ENCODE data around the gene FDPS.
A peak's percentile ranks its signal among the peaks of the same experiment; 100 is the strongest.
"Not testable (repeated sequence)": the region's sequence is repeated elsewhere in the genome, so short reads cannot be mapped to it uniquely, and the experiment has no call there.

FDPS gene

DNA sequence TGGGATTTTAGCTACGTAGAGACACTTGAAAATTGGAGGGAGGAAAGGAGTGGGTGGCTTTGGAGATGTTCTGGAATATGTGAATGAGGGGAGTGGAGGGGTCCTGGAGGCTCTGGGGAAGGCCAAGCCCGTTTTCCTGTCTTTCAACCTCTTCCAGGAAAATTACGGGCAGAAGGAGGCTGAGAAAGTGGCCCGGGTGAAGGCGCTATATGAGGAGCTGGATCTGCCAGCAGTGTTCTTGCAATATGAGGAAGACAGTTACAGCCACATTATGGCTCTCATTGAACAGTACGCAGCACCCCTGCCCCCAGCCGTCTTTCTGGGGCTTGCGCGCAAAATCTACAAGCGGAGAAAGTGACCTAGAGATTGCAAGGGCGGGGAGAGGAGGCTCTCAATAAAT lies 11.6 kb downstream of the FDPS start:
- no peak for DNase-seq (ENCODE audit: low spot score)

GRCh38 chr1:155320661-155321617 lies 12.3 kb downstream of the FDPS start, which contains the start of gene RUSC1:
RUSC1 (plus strand) TSS chr1:155320894; CDS start chr1:155321774, 880 bp downstream.
- DNase-seq (ENCODE audit: low spot score): no peak

GRCh38 chr1:155321639-155322503 lies 13.2 kb downstream of the FDPS start:
- no peak for DNase-seq (ENCODE audit: low spot score)

DNA sequence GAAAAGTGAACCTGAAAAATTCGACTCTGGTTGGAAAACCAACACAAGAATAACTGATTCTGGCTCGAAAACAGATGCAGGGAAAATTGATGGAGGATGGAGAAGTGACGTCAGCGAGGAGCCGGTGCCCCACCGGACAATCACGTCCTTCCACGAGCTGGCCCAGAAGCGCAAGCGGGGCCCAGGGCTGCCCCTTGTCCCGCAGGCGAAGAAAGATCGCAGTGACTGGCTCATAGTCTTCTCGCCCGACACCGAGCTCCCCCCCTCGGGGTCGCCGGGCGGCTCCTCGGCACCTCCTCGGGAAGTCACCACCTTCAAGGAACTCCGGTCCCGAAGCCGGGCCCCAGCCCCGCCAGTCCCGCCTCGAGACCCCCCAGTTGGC lies 13.9 kb downstream of the FDPS start:
- DNase-seq (ENCODE audit: low spot score): peak; percentile 74

DNA sequence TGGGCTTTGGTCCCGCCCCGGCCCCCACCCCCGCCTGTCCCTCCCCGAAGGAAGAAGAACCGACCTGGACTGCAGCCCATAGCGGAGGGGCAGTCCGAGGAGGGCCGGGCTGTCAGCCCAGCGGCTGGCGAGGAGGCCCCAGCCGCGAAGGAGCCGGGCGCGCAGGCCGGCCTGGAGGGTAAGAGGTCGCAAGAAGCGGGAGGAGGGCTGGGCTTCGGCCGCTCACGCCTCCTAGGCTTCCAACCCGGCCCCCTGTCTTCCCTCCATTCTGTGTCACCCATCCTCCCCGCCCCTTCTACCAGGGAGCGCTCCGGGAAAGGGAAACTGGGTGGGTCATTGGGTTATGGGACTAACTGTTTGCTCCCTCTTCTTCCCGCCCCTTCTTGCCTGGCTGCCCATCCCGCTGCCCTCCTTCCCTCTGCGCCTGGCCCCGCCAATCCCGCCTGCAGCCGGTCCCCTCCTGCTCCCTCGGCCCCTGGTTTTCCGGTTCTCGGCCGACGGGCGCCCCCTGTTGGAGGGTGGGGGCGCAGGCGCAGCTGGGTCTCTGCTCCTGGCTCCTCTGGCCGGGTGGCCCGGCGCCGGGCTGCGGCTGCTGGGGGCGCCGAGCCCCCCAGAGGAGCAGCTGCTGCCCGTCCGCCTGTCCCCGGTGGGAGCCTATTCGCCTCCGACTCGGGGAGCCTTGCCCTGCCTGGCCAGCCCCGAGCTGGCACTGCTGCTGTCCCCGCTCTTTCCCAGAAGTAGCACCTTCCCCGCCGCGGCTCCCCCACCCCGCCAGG lies 14.5 kb downstream of the FDPS start:
- DNase-seq (ENCODE audit: low spot score): peak; percentile 96

GRCh38 chr1:155323729-155324036 lies 15.0 kb downstream of the FDPS start:
- peak; percentile 90 for DNase-seq (ENCODE audit: low spot score)

DNA sequence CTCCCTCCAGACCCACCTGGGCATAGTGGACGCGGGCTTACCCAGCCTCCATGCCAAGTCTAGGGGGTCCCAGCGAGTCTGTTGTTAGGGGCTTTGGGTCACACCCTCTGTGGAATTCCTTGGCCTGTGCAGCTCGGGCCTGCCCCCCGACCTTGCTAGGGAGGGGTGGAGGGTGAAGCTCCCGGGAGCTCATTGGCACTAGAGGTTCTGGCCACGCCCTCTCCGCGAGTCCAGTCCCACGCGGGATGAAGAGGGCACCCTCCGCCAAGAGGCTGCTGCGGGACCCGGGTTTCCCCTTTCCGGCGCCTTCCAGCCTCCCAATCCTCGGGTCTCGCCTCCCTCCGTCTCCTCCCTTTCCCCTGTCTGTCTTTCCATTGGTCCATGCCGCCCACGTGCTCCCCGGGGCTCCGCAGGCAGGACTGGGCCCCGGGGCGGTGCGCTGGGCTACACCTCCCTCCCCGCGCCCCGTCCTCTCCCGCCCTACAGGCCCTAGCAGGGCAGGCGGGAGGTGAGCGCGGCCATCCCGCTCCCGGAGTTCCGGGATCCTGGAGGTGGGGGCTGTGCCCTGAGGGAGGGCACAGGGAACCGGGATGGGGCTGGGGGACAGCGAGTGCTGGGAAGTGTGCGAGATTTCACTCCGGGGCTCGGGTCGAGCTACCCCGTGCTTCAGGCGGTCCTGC lies 15.5 kb downstream of the FDPS start:
- peak; percentile 98 for DNase-seq (ENCODE audit: low spot score)

- peak; percentile 84 for DNase-seq (ENCODE audit: low spot score)
Measured at GRCh38 chr1:155324717-155325602, 16.3 kb downstream of the FDPS start.

DNA sequence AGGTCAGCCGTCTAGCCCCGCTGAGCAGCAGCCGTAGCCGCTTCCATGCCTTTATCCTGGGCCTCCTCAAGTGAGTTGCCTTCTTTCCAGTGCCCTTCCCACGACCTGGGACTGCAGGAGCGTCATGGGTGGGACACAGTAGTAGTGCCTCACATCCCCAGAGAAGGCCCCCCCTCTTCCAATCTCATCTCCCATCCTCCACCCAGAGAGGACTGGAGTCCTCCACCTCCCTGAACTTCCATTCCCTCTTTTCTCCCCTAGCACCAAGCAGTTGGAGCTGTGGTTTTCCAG lies 16.9 kb downstream of the FDPS start:
- DNase-seq (ENCODE audit: low spot score): no peak

DNA sequence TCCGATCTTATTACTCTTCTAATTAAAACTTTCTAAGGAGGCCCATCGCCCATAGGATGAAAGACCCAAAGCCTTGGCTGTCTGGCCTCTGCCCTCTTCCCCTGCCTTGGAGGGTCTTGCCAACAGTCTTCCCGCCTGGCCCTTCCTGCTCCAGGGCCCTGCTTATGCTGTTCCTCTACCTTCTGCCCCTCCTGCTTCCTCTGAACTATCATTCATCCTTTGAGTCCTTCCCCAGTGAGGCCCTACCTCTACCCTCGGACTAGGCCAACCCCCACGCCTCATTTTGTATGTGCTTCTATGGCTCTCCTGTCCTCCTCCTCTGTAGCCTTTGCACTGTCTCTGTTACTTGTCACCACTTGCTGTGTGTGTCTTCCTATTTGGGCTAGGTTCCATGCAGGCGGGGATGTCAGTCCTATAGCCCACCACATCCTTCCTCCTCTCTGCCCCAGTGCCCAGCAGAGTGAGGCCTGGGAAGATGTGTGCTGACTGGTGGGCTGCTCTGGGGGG lies 17.4 kb downstream of the FDPS start:
- no peak for DNase-seq (ENCODE audit: low spot score)

GRCh38 chr1:155326631-155327037 lies 18.0 kb downstream of the FDPS start:
- DNase-seq (ENCODE audit: low spot score): no peak

- no peak for DNase-seq (ENCODE audit: low spot score)
Measured at GRCh38 chr1:155327981-155328380, 19.3 kb downstream of the FDPS start.

GRCh38 chr1:155328856-155329255 lies 20.2 kb downstream of the FDPS start:
- DNase-seq (ENCODE audit: low spot score): not testable (repeated sequence)

GRCh38 chr1:155329980-155330598 lies 21.4 kb downstream of the FDPS start:
- no peak for DNase-seq (ENCODE audit: low spot score)

GRCh38 chr1:155334962-155335361 lies 26.3 kb downstream of the FDPS start:
- no peak for DNase-seq (ENCODE audit: low spot score)

- DNase-seq (ENCODE audit: low spot score): no peak
Measured at GRCh38 chr1:155339515-155340097, 30.9 kb downstream of the FDPS start.

DNA sequence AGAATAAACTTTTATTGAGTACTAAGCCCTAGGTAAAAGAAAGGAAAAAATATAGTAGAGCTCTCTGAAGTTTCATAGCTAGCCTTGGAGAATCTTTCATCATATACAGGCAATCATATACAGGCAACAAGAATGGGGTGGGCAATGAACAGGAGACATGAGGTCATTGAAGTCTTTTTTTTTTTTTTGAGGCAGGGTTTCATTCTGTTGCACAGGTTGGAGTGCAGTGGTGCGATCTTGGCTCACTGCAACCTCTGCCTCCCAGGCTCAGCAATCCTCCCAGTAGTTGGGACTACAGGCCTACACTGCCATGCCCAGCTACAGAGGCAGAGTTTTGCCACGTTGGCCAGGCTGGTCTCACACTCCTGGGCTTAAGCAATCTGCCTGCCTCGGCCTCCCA lies 34.2 kb downstream of the FDPS start:
- no peak for DNase-seq (ENCODE audit: low spot score)

- no peak for DNase-seq (ENCODE audit: low spot score)
Measured at GRCh38 chr1:155352631-155353030, 44.0 kb downstream of the FDPS start.

DNA sequence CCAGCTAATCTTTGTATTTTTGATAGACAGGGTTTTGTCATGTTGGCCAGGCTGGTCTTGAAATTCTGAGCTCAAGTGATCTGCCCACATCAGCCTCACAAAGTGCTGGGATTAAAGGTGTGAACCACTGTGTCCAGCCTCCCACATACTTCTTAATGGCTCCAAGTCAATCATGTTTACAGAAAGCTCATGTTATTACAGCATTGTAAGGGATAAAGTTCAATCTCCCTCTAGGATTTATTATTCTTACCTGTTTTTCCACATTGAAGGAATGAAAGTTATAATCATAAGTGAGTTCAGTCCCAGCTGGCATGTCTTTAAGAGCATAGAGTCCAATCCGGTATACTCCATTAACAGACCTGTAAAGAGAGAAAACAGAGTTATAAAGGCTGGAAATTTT lies 51.4 kb downstream of the FDPS start:
- DNase-seq (ENCODE audit: low spot score): no peak

All from D341Med (cell line).